ENCODE data around the gene ANO8.

Gene ANO8

DNA sequence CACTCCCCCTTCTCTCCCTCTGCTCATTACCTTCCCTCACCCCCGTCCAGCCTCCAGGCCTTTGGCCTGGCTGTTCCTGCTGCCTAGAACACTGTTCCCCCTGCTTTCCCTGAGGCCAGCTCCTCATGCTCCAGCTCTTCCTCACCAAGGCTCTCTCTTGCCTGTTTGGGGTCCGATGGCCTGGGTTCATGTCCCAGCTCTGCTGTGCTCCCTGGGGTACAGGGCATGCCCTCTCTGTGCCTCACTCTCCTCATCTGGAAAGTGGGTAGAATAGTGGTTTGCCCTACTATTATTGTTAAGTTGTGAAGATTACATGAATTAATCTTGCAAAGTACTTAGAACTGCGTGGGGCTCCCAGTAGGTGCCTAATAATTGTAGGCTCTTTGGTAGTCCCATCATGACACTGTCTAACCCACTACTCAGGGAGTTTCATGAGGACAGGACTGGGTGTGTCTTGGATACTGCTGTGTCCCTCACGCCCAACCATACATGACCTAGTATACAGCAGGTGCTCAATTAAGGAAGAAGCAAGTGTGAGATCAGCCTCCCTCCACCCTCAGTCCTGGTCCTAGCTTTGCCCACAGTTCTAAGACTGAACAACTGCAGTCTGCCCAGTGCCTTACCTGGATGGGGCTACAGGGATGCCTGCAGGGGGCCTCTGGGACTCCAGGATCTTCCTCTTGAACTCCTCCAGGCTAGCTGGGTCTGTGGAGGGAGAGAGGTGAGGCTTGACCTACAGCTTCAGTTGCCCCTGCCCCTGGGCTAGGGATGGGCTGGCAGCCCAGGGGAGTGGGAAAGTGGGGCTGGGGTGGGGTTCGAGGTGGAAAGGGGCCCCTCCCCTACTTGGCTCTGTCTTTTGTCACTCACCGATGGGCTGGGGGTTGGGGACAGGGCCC lies 25.5 kb upstream of the ANO8 start:
- no peaks in the 10 kb centered on the region for H3K9me3 ChIP-seq (ENCODE audit: low read depth, low read length)
- H3K36me3 ChIP-seq (ENCODE audit: insufficient read depth, low read length), result no peaks in the 10 kb centered on the region
- no peak overlapping the region for H3K4me3 ChIP-seq
- TF ChIP-seq FOXP2 (optimal IDR thresholded peaks at IDR 0.05; ENCODE audit: control extremely low read depth, extremely low read length, insufficient read depth) (no peak), POLR2AphosphoS5 (IDR thresholded peaks at IDR 0.05; ENCODE audit: borderline replicate concordance, low read depth, low read length) (no peak), EZH2 (IDR thresholded peaks at IDR 0.05) (no peak)
- H3K27ac ChIP-seq, result no peak overlapping the region
- no peak overlapping the region for H3K9ac ChIP-seq (ENCODE audit: insufficient read length)
- DNase-seq (ENCODE audit: low read depth, low spot score), result no peak

DNA sequence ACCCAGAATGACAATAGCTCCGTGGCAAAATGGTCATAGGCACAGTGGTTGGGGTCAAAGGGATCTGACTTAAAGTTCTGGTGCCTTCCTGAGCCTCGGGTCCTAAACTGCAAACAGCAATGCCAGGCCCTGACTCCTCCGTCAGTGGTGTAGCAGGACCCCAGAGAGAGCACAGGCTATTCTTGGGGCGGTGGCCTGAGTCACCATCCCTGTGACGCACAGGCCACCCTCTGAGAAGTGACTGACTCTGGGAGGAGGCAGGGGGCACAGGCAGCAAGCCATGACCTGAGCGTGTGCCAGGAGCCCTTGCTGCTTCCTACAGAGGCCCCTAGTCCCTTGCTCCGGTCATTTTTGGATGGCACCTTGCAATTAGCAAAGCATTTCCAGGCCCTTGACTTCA lies 23.7 kb upstream of the ANO8 start:
- H3K4me3 ChIP-seq, result no peak overlapping the region
- no peaks in the 10 kb centered on the region for H3K36me3 ChIP-seq (ENCODE audit: insufficient read depth, low read length)
- H3K9ac ChIP-seq (ENCODE audit: insufficient read length), result no peak overlapping the region
- H3K27ac ChIP-seq, result no peak overlapping the region
- no peaks in the 10 kb centered on the region for H3K9me3 ChIP-seq (ENCODE audit: low read depth, low read length)
- no peak for DNase-seq (ENCODE audit: low read depth, low spot score)
- no peak for TF ChIP-seq FOXP2 (optimal IDR thresholded peaks at IDR 0.05; ENCODE audit: control extremely low read depth, extremely low read length, insufficient read depth)
- no peak for TF ChIP-seq POLR2AphosphoS5 (IDR thresholded peaks at IDR 0.05; ENCODE audit: borderline replicate concordance, low read depth, low read length)
- no peak for TF ChIP-seq EZH2 (IDR thresholded peaks at IDR 0.05)

DNA sequence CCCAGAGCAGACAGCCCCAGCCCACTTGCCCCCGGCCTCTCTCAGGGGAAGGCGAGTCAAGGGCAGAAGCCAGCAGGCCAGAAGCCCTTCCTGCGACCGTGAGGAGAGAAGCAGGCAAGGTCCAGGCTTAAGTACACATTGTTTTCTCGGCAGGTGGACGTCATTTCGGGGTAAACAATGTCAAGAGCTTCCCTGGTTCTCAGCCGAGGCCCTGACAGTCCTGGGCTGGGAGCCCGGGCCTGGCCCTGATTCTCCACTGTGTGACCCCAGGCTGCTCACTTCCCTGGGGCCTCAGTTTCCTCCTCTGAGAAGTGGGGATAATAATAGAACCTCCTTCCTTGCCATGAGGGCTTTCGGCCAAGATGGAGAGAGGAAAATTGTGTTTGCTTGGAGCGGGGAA lies 23.1 kb upstream of the ANO8 start:
- Histone ChIP-seq H3K9me3 (ENCODE audit: low read depth, low read length) (no peaks in the 10 kb centered on the region), H3K4me3 (no peak overlapping the region), H3K27ac (no peak overlapping the region), H3K9ac (ENCODE audit: insufficient read length) (no peak overlapping the region), H3K36me3 (ENCODE audit: insufficient read depth, low read length) (no peaks in the 10 kb centered on the region)
- no peak for TF ChIP-seq FOXP2 (optimal IDR thresholded peaks at IDR 0.05; ENCODE audit: control extremely low read depth, extremely low read length, insufficient read depth)
- TF ChIP-seq POLR2AphosphoS5 (IDR thresholded peaks at IDR 0.05; ENCODE audit: borderline replicate concordance, low read depth, low read length), result no peak
- TF ChIP-seq EZH2 (IDR thresholded peaks at IDR 0.05), result no peak
- DNase-seq (ENCODE audit: low read depth, low spot score), result no peak

DNA sequence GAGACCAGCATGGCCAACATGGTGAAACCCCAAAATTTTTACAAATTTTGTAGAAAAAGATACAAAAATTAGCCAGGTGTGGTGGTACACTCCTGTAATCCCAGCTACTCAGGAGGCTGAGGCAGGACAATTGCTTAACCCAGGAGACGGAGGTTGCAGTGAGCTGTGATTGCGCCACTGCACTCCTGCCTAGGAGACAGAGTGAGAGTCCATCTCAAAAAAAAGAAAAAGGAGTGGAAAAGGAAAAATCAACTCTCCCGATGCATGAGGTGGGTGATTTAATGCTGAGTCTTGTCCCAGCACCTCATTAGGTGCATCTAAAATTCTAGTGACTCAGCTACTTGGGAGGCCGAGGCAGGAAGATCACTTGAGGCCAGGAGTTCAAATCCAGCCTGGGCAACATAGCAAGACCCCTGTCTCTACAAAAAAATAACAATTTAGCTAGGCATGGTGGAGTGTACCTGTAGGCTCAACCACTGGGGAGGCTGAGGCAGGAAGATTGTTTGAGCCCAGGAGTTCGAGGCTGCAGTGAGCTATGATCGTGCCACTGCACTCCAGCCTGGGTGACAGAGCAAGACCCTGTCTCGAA lies 22.5 kb upstream of the ANO8 start:
- H3K4me3 ChIP-seq, result no peak overlapping the region
- no peaks in the 10 kb centered on the region for H3K9me3 ChIP-seq (ENCODE audit: low read depth, low read length)
- no peaks in the 10 kb centered on the region for H3K36me3 ChIP-seq (ENCODE audit: insufficient read depth, low read length)
- TF ChIP-seq EZH2 (IDR thresholded peaks at IDR 0.05), result no peak
- DNase-seq (ENCODE audit: low read depth, low spot score), result no peak
- no peak overlapping the region for H3K9ac ChIP-seq (ENCODE audit: insufficient read length)
- H3K27ac ChIP-seq, result no peak overlapping the region

DNA sequence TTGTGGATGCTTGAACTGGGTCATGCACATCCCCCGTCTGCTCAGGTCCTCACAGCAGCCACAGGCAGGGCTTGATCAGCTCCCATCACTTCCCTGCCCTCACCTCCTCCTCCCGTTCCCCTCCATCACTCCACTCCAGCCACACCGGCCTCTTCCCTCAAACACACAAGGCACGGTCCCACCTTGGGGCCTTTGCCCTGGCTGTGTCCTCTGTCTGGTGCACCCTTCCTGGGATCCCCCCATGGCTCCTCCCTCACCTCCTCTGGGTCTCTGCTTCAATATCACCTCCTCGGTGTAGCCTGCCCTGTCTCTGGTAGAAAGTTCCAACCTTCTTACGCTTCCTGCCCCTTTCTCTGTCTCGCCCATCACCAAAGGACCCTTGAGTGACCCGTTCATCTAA lies 18.7 kb upstream of the ANO8 start:
- H3K36me3 ChIP-seq (ENCODE audit: insufficient read depth, low read length), result no peaks in the 10 kb centered on the region
- no peaks in the 10 kb centered on the region for H3K9me3 ChIP-seq (ENCODE audit: low read depth, low read length)
- H3K4me3 ChIP-seq, result no peak overlapping the region
- H3K9ac ChIP-seq (ENCODE audit: insufficient read length), result no peak overlapping the region
- no peak for DNase-seq (ENCODE audit: low read depth, low spot score)
- H3K27ac ChIP-seq, result no peak overlapping the region
- TF ChIP-seq FOXP2 (optimal IDR thresholded peaks at IDR 0.05; ENCODE audit: control extremely low read depth, extremely low read length, insufficient read depth) (no peak), EZH2 (IDR thresholded peaks at IDR 0.05) (no peak), POLR2AphosphoS5 (IDR thresholded peaks at IDR 0.05; ENCODE audit: borderline replicate concordance, low read depth, low read length) (no peak)

DNA sequence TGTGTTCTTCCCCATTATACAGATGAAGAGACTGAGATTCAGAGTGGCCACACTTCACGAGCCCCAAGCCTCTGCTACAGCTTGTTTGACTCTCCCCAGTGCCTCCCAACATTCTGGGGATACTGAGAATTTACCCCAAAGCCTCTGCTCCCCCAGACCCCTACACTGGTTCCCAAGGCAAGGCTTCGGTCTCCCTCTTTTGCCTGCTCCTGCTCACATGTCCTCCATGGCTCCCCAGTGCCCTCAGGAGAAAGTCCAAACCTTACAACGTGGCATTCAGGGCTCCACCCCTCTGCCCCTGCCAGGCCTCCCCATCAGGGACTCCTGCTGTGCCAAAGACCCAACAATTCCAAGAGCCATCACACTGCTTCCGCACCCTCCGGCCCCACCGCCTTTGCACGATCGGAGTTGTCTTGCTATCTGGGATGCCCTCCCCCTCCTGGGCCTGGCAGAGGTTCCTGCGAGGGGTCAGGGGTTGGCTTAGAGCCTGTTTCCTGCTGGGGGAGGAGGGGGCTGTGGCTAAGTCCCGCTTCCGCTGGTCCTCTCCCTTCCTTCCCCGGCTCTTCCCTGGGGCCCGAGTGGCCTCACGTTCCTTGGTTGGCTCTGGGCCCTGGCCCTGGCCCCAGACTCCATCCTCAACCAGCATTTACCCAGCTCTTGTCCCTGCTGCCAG lies 18.1 kb upstream of the ANO8 start:
- Histone ChIP-seq H3K4me3 (no peak overlapping the region), H3K27ac (no peak overlapping the region), H3K9ac (ENCODE audit: insufficient read length) (no peak overlapping the region), H3K9me3 (ENCODE audit: low read depth, low read length) (no peaks in the 10 kb centered on the region), H3K36me3 (ENCODE audit: insufficient read depth, low read length) (no peaks in the 10 kb centered on the region)
- no peak for TF ChIP-seq POLR2AphosphoS5 (IDR thresholded peaks at IDR 0.05; ENCODE audit: borderline replicate concordance, low read depth, low read length)
- TF ChIP-seq FOXP2 (optimal IDR thresholded peaks at IDR 0.05; ENCODE audit: control extremely low read depth, extremely low read length, insufficient read depth), result no peak
- TF ChIP-seq EZH2 (IDR thresholded peaks at IDR 0.05), result no peak
- DNase-seq (ENCODE audit: low read depth, low spot score), result no peak

DNA sequence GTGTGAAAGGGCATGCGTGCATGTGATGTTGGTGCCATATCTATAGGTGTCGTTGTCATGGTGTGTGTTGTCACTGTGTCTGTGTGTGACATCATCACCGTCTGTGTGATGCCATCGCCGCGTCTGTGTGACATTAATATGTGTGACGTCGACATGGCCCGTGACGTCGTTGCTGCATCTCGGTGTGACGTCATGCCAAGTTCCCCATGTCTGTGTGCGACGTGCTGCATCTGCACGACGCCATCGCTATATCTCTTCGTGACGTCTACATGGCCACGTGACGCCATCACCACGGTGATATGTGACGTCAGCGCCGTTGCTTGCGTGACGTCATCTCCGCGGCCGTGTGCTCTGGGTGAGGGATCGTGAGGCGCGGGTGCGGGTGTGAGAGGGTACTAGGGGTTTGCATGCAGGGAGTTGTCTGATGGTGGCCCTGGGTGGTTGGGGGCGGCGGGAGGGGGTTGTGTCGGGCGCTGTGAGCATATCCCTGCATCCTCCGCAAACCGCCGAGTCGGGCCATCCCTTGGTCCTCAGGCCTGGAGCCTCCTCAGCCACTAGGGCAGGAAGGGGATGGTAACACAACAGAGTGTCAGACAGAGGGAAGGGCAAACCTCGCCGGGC lies 17.3 kb upstream of the ANO8 start:
- Histone ChIP-seq H3K4me3 (no peak overlapping the region), H3K9ac (ENCODE audit: insufficient read length) (no peak overlapping the region), H3K9me3 (ENCODE audit: low read depth, low read length) (no peaks in the 10 kb centered on the region), H3K36me3 (ENCODE audit: insufficient read depth, low read length) (no peaks in the 10 kb centered on the region), H3K27ac (no peak overlapping the region)
- TF ChIP-seq FOXP2 (optimal IDR thresholded peaks at IDR 0.05; ENCODE audit: control extremely low read depth, extremely low read length, insufficient read depth), result no peak
- TF ChIP-seq POLR2AphosphoS5 (IDR thresholded peaks at IDR 0.05; ENCODE audit: borderline replicate concordance, low read depth, low read length), result no peak
- no peak for TF ChIP-seq EZH2 (IDR thresholded peaks at IDR 0.05)
- DNase-seq (ENCODE audit: low read depth, low spot score), result no peak

DNA sequence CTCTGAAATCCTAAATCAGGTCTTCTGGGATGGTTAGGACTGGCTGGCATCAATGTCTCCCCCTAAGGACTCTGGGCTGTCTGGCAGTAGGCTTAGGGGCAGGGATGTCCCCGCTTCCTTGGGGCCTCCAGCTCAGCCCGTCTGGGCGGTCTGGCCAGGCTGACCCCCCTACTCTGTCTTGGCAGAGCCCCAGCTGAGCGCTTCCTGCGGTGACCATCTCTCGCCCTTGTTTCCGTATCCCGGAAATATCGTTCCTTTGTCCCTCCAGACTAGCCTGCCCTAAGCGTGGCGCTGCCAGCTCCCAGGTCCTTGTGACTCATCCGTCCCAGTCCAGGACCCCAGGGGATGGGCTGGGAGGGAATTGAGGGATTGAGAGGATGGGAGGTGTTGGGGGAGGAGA lies 14.0 kb upstream of the ANO8 start:
- Histone ChIP-seq H3K9ac (ENCODE audit: insufficient read length) (no peak overlapping the region), H3K4me3 (no peak overlapping the region), H3K27ac (no peak overlapping the region), H3K9me3 (ENCODE audit: low read depth, low read length) (no peaks in the 10 kb centered on the region), H3K36me3 (ENCODE audit: insufficient read depth, low read length) (no peaks in the 10 kb centered on the region)
- TF ChIP-seq POLR2AphosphoS5 (IDR thresholded peaks at IDR 0.05; ENCODE audit: borderline replicate concordance, low read depth, low read length), result no peak
- TF ChIP-seq FOXP2 (optimal IDR thresholded peaks at IDR 0.05; ENCODE audit: control extremely low read depth, extremely low read length, insufficient read depth), result no peak
- TF ChIP-seq EZH2 (IDR thresholded peaks at IDR 0.05), result no peak
- no peak for DNase-seq (ENCODE audit: low read depth, low spot score)
